ENCODE results near the gene BPIFB4. TPM values are rescaled to one million over a fixed set of nuclear protein-coding genes. Genes with fewer than 3 reads are reported as not detected.

BPIFB4 gene
- total and polyA plus RNA-seq, 9 of the 15 experiments (the other 6 are each of a cell fraction or from before 2014, with no cell fraction given), result not detected

GRCh38 chr20:33160681-33161080, 81.2 kb downstream of the BPIFB4 start (continued):
- TF ChIP-seq DDX20 (tag; IDR thresholded peaks at IDR 0.05; ENCODE audit: low read depth) (no peak), MEF2D (tag; conservative IDR thresholded peaks at IDR 0.05; ENCODE audit: low read depth) (no peak), MTA2 (IDR thresholded peaks at IDR 0.05; ENCODE audit: low read depth) (no peak), ZNF232 (CRISPR knock-in tag; IDR thresholded peaks at IDR 0.05) (no peak)

Other genes with a start within 250 kb of the BPIFB4 start
Only the 7 nearest of the 9 such genes appear.
- gene SUN5, start 75.2 kb upstream of the BPIFB4 start, total RNA-seq (2014; rRNA removed), result not detected in 2 replicates
- gene SUN5, start 75.2 kb upstream of the BPIFB4 start, total RNA-seq (2014; rRNA removed; fragmentation: Illumina TruSeq; extraction: Trizol), result not detected in 2 replicates
- not detected in 2 replicates for gene SUN5, start 75.2 kb upstream of the BPIFB4 start, total RNA-seq (2015; rRNA removed; fragmentation: Illumina TruSeq; extraction: Trizol)
- not detected in 2 replicates for gene SUN5, start 75.2 kb upstream of the BPIFB4 start, total RNA-seq (2021)
- not detected in 2 replicates for gene SUN5, start 75.2 kb upstream of the BPIFB4 start, polyA plus RNA-seq (2011; rRNA removed)
- gene SUN5, start 75.2 kb upstream of the BPIFB4 start, polyA plus RNA-seq (2014; fragmentation: Illumina TruSeq; extraction: Trizol), result not detected in 2 replicates
- gene SUN5, start 75.2 kb upstream of the BPIFB4 start, polyA plus RNA-seq (2014; fragmentation: Nextera tagmentation; extraction: Ambion mirVana), result not detected
- gene SUN5, start 75.2 kb upstream of the BPIFB4 start, polyA plus RNA-seq (2014; rRNA removed), result not detected in 2 replicates
- not detected in 2 replicates for gene BPIFB2, start 71.9 kb upstream of the BPIFB4 start, total RNA-seq (2014; rRNA removed)
- not detected in 2 replicates for gene BPIFB2, start 71.9 kb upstream of the BPIFB4 start, total RNA-seq (2014; rRNA removed; fragmentation: Illumina TruSeq; extraction: Trizol)
- not detected in 2 replicates for gene BPIFB2, start 71.9 kb upstream of the BPIFB4 start, total RNA-seq (2015; rRNA removed; fragmentation: Illumina TruSeq; extraction: Trizol)
- 0.11 TPM in 1 of 2 replicates, not detected in the other for gene BPIFB2, start 71.9 kb upstream of the BPIFB4 start, total RNA-seq (2021)
- not detected in 2 replicates for gene BPIFB2, start 71.9 kb upstream of the BPIFB4 start, polyA plus RNA-seq (2011; rRNA removed)
- gene BPIFB2, start 71.9 kb upstream of the BPIFB4 start, polyA plus RNA-seq (2014; fragmentation: Illumina TruSeq; extraction: Trizol), result not detected in 2 replicates
- gene BPIFB2, start 71.9 kb upstream of the BPIFB4 start, polyA plus RNA-seq (2014; fragmentation: Nextera tagmentation; extraction: Ambion mirVana), result not detected
- not detected in 2 replicates for gene BPIFB2, start 71.9 kb upstream of the BPIFB4 start, polyA plus RNA-seq (2014; rRNA removed)
- not detected in 2 replicates for gene BPIFB6, start 48.0 kb upstream of the BPIFB4 start, total RNA-seq (2014; rRNA removed)
- not detected in 2 replicates for gene BPIFB6, start 48.0 kb upstream of the BPIFB4 start, total RNA-seq (2014; rRNA removed; fragmentation: Illumina TruSeq; extraction: Trizol)
- gene BPIFB6, start 48.0 kb upstream of the BPIFB4 start, total RNA-seq (2015; rRNA removed; fragmentation: Illumina TruSeq; extraction: Trizol), result not detected in 2 replicates
- not detected in 2 replicates for gene BPIFB6, start 48.0 kb upstream of the BPIFB4 start, total RNA-seq (2021)
- gene BPIFB6, start 48.0 kb upstream of the BPIFB4 start, polyA plus RNA-seq (2011; rRNA removed), result not detected in 2 replicates
- not detected in 2 replicates for gene BPIFB6, start 48.0 kb upstream of the BPIFB4 start, polyA plus RNA-seq (2014; fragmentation: Illumina TruSeq; extraction: Trizol)
- not detected for gene BPIFB6, start 48.0 kb upstream of the BPIFB4 start, polyA plus RNA-seq (2014; fragmentation: Nextera tagmentation; extraction: Ambion mirVana)
- gene BPIFB6, start 48.0 kb upstream of the BPIFB4 start, polyA plus RNA-seq (2014; rRNA removed), result not detected in 2 replicates
- gene BPIFB3, start 25.7 kb upstream of the BPIFB4 start, total RNA-seq (2014; rRNA removed), result not detected in 2 replicates
- not detected in 2 replicates for gene BPIFB3, start 25.7 kb upstream of the BPIFB4 start, total RNA-seq (2014; rRNA removed; fragmentation: Illumina TruSeq; extraction: Trizol)
- not detected in 2 replicates for gene BPIFB3, start 25.7 kb upstream of the BPIFB4 start, total RNA-seq (2015; rRNA removed; fragmentation: Illumina TruSeq; extraction: Trizol)
- not detected in 2 replicates for gene BPIFB3, start 25.7 kb upstream of the BPIFB4 start, total RNA-seq (2021)
- gene BPIFB3, start 25.7 kb upstream of the BPIFB4 start, polyA plus RNA-seq (2011; rRNA removed), result not detected in 2 replicates
- gene BPIFB3, start 25.7 kb upstream of the BPIFB4 start, polyA plus RNA-seq (2014; fragmentation: Illumina TruSeq; extraction: Trizol), result not detected in 2 replicates
- not detected for gene BPIFB3, start 25.7 kb upstream of the BPIFB4 start, polyA plus RNA-seq (2014; fragmentation: Nextera tagmentation; extraction: Ambion mirVana)
- not detected in 2 replicates for gene BPIFB3, start 25.7 kb upstream of the BPIFB4 start, polyA plus RNA-seq (2014; rRNA removed)
- gene BPIFA2, start 88.5 kb downstream of the BPIFB4 start, total RNA-seq (2014; rRNA removed), result not detected in 2 replicates
- not detected in 2 replicates for gene BPIFA2, start 88.5 kb downstream of the BPIFB4 start, total RNA-seq (2014; rRNA removed; fragmentation: Illumina TruSeq; extraction: Trizol)
- gene BPIFA2, start 88.5 kb downstream of the BPIFB4 start, total RNA-seq (2015; rRNA removed; fragmentation: Illumina TruSeq; extraction: Trizol), result not detected in 2 replicates
- not detected in 2 replicates for gene BPIFA2, start 88.5 kb downstream of the BPIFB4 start, total RNA-seq (2021)
- not detected in 2 replicates for gene BPIFA2, start 88.5 kb downstream of the BPIFB4 start, polyA plus RNA-seq (2011; rRNA removed)
- not detected in 2 replicates for gene BPIFA2, start 88.5 kb downstream of the BPIFB4 start, polyA plus RNA-seq (2014; fragmentation: Illumina TruSeq; extraction: Trizol)
- gene BPIFA2, start 88.5 kb downstream of the BPIFB4 start, polyA plus RNA-seq (2014; fragmentation: Nextera tagmentation; extraction: Ambion mirVana), result not detected
- not detected in 2 replicates for gene BPIFA2, start 88.5 kb downstream of the BPIFB4 start, polyA plus RNA-seq (2014; rRNA removed)
- not detected in 2 replicates for gene BPIFA3, start 137.7 kb downstream of the BPIFB4 start, total RNA-seq (2014; rRNA removed)
- gene BPIFA3, start 137.7 kb downstream of the BPIFB4 start, total RNA-seq (2014; rRNA removed; fragmentation: Illumina TruSeq; extraction: Trizol), result not detected in 2 replicates
- not detected in 2 replicates for gene BPIFA3, start 137.7 kb downstream of the BPIFB4 start, total RNA-seq (2015; rRNA removed; fragmentation: Illumina TruSeq; extraction: Trizol)
- not detected in 2 replicates for gene BPIFA3, start 137.7 kb downstream of the BPIFB4 start, total RNA-seq (2021)
- gene BPIFA3, start 137.7 kb downstream of the BPIFB4 start, polyA plus RNA-seq (2011; rRNA removed), result not detected in 2 replicates
- not detected in 2 replicates for gene BPIFA3, start 137.7 kb downstream of the BPIFB4 start, polyA plus RNA-seq (2014; fragmentation: Illumina TruSeq; extraction: Trizol)
- gene BPIFA3, start 137.7 kb downstream of the BPIFB4 start, polyA plus RNA-seq (2014; fragmentation: Nextera tagmentation; extraction: Ambion mirVana), result not detected
- gene BPIFA3, start 137.7 kb downstream of the BPIFB4 start, polyA plus RNA-seq (2014; rRNA removed), result not detected in 2 replicates
- gene BPIFA1, start 156.4 kb downstream of the BPIFB4 start, total RNA-seq (2014; rRNA removed), result not detected in 2 replicates
- gene BPIFA1, start 156.4 kb downstream of the BPIFB4 start, total RNA-seq (2014; rRNA removed; fragmentation: Illumina TruSeq; extraction: Trizol), result not detected in 2 replicates
- gene BPIFA1, start 156.4 kb downstream of the BPIFB4 start, total RNA-seq (2015; rRNA removed; fragmentation: Illumina TruSeq; extraction: Trizol), result not detected in 2 replicates
- gene BPIFA1, start 156.4 kb downstream of the BPIFB4 start, total RNA-seq (2021), result not detected in 2 replicates
- not detected in 2 replicates for gene BPIFA1, start 156.4 kb downstream of the BPIFB4 start, polyA plus RNA-seq (2011; rRNA removed)
- gene BPIFA1, start 156.4 kb downstream of the BPIFB4 start, polyA plus RNA-seq (2014; fragmentation: Illumina TruSeq; extraction: Trizol), result not detected in 2 replicates
- gene BPIFA1, start 156.4 kb downstream of the BPIFB4 start, polyA plus RNA-seq (2014; fragmentation: Nextera tagmentation; extraction: Ambion mirVana), result not detected
- not detected in 2 replicates for gene BPIFA1, start 156.4 kb downstream of the BPIFB4 start, polyA plus RNA-seq (2014; rRNA removed)

Data from K562 (cell line).